Measurements from ENCODE around the gene GNAI3.

Gene GNAI3

GRCh38 chr1:109546311-109547109, 1.9 kb upstream of the GNAI3 start:
- no peak for DNase-seq (ENCODE audit: low read depth, low spot score)

GRCh38 chr1:109547463-109548320, 723 bp upstream of the GNAI3 start:
- no peak for DNase-seq (ENCODE audit: low read depth, low spot score)

- DNase-seq (ENCODE audit: low read depth, low spot score), result no peak
Observed at GRCh38 chr1:109556563-109556962, 8.1 kb downstream of the GNAI3 start.

GRCh38 chr1:109557520-109557919, 9.1 kb downstream of the GNAI3 start:
- no peak for DNase-seq (ENCODE audit: low read depth, low spot score)

- DNase-seq (ENCODE audit: low read depth, low spot score), result no peak
Observed at GRCh38 chr1:109559995-109560394, 11.6 kb downstream of the GNAI3 start.

GRCh38 chr1:109564194-109564878, 15.9 kb downstream of the GNAI3 start:
- DNase-seq (ENCODE audit: low read depth, low spot score), result no peak

GRCh38 chr1:109565241-109565640, 16.8 kb downstream of the GNAI3 start:
- DNase-seq (ENCODE audit: low read depth, low spot score), result no peak

GRCh38 chr1:109566982-109567381, 18.6 kb downstream of the GNAI3 start:
- DNase-seq (ENCODE audit: low read depth, low spot score), result no peak

GRCh38 chr1:109567877-109568672, 19.7 kb downstream of the GNAI3 start:
- no peak for DNase-seq (ENCODE audit: low read depth, low spot score)

GRCh38 chr1:109569323-109569722, 20.9 kb downstream of the GNAI3 start:
- DNase-seq (ENCODE audit: low read depth, low spot score), result no peak

- DNase-seq (ENCODE audit: low read depth, low spot score), result no peak
Observed at GRCh38 chr1:109570414-109570813, 22.0 kb downstream of the GNAI3 start.

GRCh38 chr1:109573785-109574184, 25.4 kb downstream of the GNAI3 start:
- DNase-seq (ENCODE audit: low read depth, low spot score), result no peak

GRCh38 chr1:109578947-109579443, 30.6 kb downstream of the GNAI3 start:
- DNase-seq (ENCODE audit: low read depth, low spot score), result no peak

GRCh38 chr1:109579491-109579890, 31.1 kb downstream of the GNAI3 start:
- no peak for DNase-seq (ENCODE audit: low read depth, low spot score)

GRCh38 chr1:109582021-109582420, 33.6 kb downstream of the GNAI3 start:
- no peak for DNase-seq (ENCODE audit: low read depth, low spot score)

GRCh38 chr1:109584766-109585165, 36.4 kb downstream of the GNAI3 start:
- DNase-seq (ENCODE audit: low read depth, low spot score), result no peak

- no peak for DNase-seq (ENCODE audit: low read depth, low spot score)
Observed at GRCh38 chr1:109586055-109586454, 37.6 kb downstream of the GNAI3 start.

GRCh38 chr1:109589177-109589576, 40.8 kb downstream of the GNAI3 start:
- DNase-seq (ENCODE audit: low read depth, low spot score), result no peak

- DNase-seq (ENCODE audit: low read depth, low spot score), result no peak
Observed at GRCh38 chr1:109589679-109590078, 41.3 kb downstream of the GNAI3 start.

- no peak for DNase-seq (ENCODE audit: low read depth, low spot score)
Observed at GRCh38 chr1:109592916-109593315, 44.5 kb downstream of the GNAI3 start.

- DNase-seq (ENCODE audit: low read depth, low spot score), result no peak
Observed at GRCh38 chr1:109595531-109595930, 47.1 kb downstream of the GNAI3 start.

Measured in iPS DF 19.7 (cell line).